Thoracic aorta (tissue), 2 donors: ENCODE measurements around the gene GRM8. TPM values are rescaled to one million over a fixed set of nuclear protein-coding genes. Genes with fewer than 3 reads are reported as not detected.

Source experiments
- ATAC-seq: fragments of 150-250 bp; one replicate; pipeline ENCODE4 v1.8.0; 2017; ENCODE audit warnings: low read depth; ENCODE audit not compliant: insufficient number of reproducible peaks, low FRiP score
- DNase-seq: peaks from one replicate; pipeline ENCODE4 v3.0.0-alpha.2; 2020; ENCODE audit warnings: low spot score
- H3K27ac ChIP-seq, 2 donors: fragments of 200-600 bp; sonication (generic); 1 replicate in 1 of 2; 2 replicates in 1 of 2; pipeline ENCODE4 v1.5.1; 2016; ENCODE audit warnings: mild to moderate bottlenecking in 2 of 2, moderate library complexity in 2 of 2
- H3K27me3 ChIP-seq: fragments of 200-600 bp; sonication (generic); replicated peaks from 2 replicates; pipeline ENCODE4 v1.6.0; 2016; ENCODE audit warnings: mild to moderate bottlenecking; ENCODE audit not compliant: insufficient read depth
- H3K36me3 ChIP-seq: fragments of 200-600 bp; sonication (generic); one replicate; pipeline ENCODE4 v1.5.1; 2016
- H3K4me1 ChIP-seq, 2 donors: fragments of 200-600 bp; sonication (generic); 1 replicate in 1 of 2; 2 replicates in 1 of 2; pipeline versions ENCODE4 v1.5.1 to v1.6.0; 2016; ENCODE audit warnings: low read depth in 2 of 2, mild to moderate bottlenecking in 1 of 2; ENCODE audit not compliant: control insufficient read depth in 1 of 2
- H3K4me3 ChIP-seq: fragments of 200-600 bp; sonication (generic); 2 replicates; pipeline ENCODE4 v1.5.1; 2016; ENCODE audit warnings: mild to moderate bottlenecking
- H3K9me3 ChIP-seq: fragments of 200-600 bp; sonication (generic); 2 replicates; pipeline ENCODE4 v1.5.1; 2016
- CTCF ChIP-seq: fragments of 200-600 bp; sonication (generic); IDR thresholded peaks from one replicate; pipeline ENCODE4 v1.5.1; 2019; ENCODE audit warnings: antibody characterized with exemption
- total RNA-seq, 2 donors: library from RNA; depleted of rRNA; stranded (reverse); fragments of >200 nt; gene quantifications; one replicate each; pipeline versions ENCODE4 v1.1.0 to v1.2.3, GENCODE V29; 2016

Gene GRM8
- total RNA-seq, 2 donors from 2014 or later: not detected

- DNase-seq: no peak
- no peak overlapping the region for H3K4me3 ChIP-seq
- no peaks in the 10 kb centered on the region for H3K4me1 ChIP-seq
- no peak for TF ChIP-seq CTCF
- H3K36me3 ChIP-seq: no peaks in the 10 kb centered on the region
- H3K27ac ChIP-seq: no peak overlapping the region
- no peaks in the 10 kb centered on the region for H3K27me3 ChIP-seq
- no peak for ATAC-seq
- no peaks in the 10 kb centered on the region for H3K9me3 ChIP-seq
These were observed 799.6 kb downstream of the GRM8 start for GRCh38 chr7:126453104-126453503.

- Histone ChIP-seq H3K9me3 (no peaks in the 10 kb centered on the region), H3K36me3 (no peaks in the 10 kb centered on the region), H3K27ac (no peak overlapping the region), H3K27me3 (no peaks in the 10 kb centered on the region), H3K4me3 (no peak overlapping the region), H3K4me1 (no peaks in the 10 kb centered on the region)
- no peak for TF ChIP-seq CTCF
- DNase-seq: no peak
- ATAC-seq: no peak
These were observed 802.5 kb downstream of the GRM8 start for GRCh38 chr7:126450269-126450671.

GRCh38 chr7:126449611-126450268 lies 803.0 kb downstream of the GRM8 start:
- TF ChIP-seq CTCF: no peak
- H3K9me3 ChIP-seq: no peaks in the 10 kb centered on the region
- H3K27me3 ChIP-seq: no peaks in the 10 kb centered on the region
- no peak overlapping the region for H3K27ac ChIP-seq
- no peak overlapping the region for H3K4me3 ChIP-seq
- H3K36me3 ChIP-seq: no peaks in the 10 kb centered on the region
- no peaks in the 10 kb centered on the region for H3K4me1 ChIP-seq
- DNase-seq (no peak), ATAC-seq (no peak)

- ATAC-seq: no peak
- Histone ChIP-seq H3K36me3 (no peaks in the 10 kb centered on the region), H3K27ac (no peak overlapping the region), H3K9me3 (no peaks in the 10 kb centered on the region), H3K4me1 (no peaks in the 10 kb centered on the region), H3K4me3 (no peak overlapping the region), H3K27me3 (no peaks in the 10 kb centered on the region)
- TF ChIP-seq CTCF: no peak
- DNase-seq: no peak
These were observed 804.8 kb downstream of the GRM8 start for GRCh38 chr7:126447984-126448383.

GRCh38 chr7:126445991-126446390 lies 806.8 kb downstream of the GRM8 start:
- DNase-seq (no peak), ATAC-seq (no peak)
- no peak for TF ChIP-seq CTCF
- H3K36me3 ChIP-seq: no peaks in the 10 kb centered on the region
- H3K27ac ChIP-seq: no peak overlapping the region
- H3K27me3 ChIP-seq: no peaks in the 10 kb centered on the region
- H3K4me1 ChIP-seq: no peaks in the 10 kb centered on the region
- H3K4me3 ChIP-seq: no peak overlapping the region
- no peaks in the 10 kb centered on the region for H3K9me3 ChIP-seq
